GM21723 (cell line): Measurements from ENCODE around the gene KAZN.
"Not testable (repeated sequence)": the region's sequence is repeated elsewhere in the genome, so short reads cannot be mapped to it uniquely, and the experiment has no call there.

Experiments used
- ATAC-seq: cut with Tn5 transposase; IDR thresholded peaks from one replicate; pipeline ENCODE4 v1.9.1; 2021; ENCODE audit warnings: mild to moderate bottlenecking, moderate library complexity; ENCODE audit not compliant: unreplicated experiment

KAZN gene

DNA sequence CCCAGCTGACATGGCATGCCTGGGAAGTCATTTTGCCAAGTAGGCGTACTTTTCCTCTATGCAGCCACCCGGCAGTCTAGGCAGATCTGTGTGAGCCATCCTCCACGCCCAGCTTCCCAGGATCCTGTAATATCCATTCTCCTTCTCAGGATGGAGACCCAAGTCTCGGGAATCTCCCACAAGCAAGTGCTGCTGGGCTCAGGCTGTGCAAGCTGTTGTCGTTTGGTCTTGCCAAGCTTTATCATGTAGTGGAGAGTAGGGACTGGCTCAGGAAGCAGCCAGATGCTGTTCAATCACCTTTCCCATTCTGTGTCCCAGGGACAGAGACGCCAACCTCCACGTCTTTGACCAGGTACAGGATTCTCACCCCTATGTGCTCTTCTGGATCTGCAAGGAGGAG lies 363.9 kb downstream of the KAZN start:
- no peak for ATAC-seq

DNA sequence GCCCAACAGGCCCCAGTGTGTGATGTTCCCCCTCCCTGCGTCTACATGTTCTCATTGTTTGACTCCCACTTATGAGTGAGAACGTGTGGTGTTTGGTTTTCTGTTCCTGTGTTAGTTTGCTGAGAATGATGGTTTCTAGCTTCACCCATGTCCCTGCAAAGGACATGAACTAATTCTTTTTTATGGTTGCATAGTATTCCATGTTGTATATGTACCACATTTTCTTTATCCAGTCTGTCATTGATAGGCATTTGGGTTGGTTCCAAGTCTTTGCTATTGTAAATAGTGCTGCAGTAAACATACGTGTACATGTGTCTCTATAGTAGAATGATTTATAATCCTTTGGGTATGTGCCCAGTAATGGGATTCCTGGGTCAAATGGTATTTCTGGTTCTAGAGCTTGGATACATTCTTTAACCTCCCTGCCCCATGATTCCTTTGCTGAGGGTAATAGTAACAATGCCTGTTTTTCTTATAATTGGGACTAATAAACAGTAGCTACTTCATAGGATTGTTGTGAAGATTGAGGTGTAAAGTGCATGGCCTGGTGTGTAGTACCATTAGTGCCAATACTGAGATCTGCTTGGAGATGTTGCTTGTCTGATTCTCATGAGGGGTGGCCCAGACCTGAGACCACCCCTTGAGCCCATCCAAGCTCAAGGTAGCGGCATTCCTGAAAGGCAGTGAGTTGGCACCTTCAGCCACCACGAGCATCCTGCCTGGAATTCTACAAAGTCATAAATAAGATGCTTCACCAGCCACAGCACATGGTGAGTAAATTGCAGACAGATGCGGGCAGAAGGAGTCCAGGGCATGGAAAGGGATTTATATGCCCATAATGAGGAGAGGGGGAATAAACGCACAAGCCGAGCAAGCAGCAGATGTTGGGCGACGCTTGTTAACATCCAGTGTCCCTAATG lies 365.6 kb downstream of the KAZN start:
- not testable (repeated sequence) for ATAC-seq

DNA sequence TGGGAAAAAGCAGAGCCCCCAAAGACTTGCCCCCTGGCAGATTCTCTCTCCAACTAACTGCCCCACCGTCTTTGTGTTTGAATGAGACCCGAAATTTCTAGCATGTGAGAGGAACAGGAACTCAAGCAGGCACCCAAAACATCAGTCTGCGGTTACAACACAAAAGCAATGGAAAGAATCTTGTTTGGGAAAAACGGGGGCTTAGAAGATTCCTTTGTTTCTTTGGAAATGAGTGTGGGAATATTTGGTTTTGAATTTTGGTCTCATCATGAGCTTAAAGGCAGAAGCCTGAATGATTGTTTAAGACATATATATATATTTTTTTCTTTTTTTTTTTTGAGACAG lies 366.2 kb downstream of the KAZN start:
- no peak for ATAC-seq

DNA sequence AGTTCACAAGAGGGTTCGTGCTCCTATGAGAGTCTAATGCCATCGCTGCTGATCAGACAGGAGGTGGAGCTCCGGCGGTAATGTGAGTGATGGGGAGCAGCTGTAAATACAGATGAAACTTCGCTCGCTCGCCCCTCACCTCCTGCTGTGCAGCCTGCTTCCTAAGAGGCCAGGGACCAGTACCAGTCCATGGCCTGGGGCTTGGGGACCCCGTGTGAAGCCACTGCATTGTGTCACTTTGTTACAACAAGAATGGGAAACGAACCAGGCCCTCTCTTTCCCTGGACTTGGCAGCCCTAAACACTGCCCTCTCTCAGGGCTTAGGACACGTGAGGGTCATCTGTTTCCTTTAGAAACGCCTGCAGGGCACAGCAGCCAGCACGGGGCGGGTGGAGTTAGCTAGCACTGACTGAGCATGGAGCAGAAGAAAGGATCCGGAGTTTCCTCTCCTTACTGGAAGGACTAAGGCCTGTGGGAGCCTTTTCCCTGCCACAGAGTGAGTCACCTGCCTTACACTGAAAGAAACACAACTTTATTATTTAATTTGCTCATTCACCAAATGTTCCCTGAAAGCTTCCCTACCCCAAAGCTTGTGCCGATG lies 369.9 kb downstream of the KAZN start:
- no peak for ATAC-seq

DNA sequence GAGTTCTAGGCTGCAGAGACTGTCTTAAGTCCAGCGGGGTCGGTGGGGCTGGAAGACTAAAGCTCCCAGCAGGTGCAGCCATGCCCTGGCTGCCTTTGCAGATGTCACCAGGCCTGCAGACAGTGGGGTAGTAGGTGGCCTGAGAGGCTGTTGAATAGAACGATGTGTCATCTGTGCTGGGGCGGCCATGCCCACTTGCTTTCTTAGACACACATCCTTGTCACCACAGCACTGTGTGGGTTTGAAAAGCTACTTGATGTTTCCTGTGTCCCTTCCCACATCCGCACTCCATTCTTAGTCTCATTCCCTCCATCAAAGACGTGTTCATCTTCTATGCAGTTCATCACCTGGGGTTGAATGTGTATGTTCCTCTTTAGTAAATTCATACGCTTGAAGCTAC lies 370.5 kb downstream of the KAZN start:
- no peak for ATAC-seq

DNA sequence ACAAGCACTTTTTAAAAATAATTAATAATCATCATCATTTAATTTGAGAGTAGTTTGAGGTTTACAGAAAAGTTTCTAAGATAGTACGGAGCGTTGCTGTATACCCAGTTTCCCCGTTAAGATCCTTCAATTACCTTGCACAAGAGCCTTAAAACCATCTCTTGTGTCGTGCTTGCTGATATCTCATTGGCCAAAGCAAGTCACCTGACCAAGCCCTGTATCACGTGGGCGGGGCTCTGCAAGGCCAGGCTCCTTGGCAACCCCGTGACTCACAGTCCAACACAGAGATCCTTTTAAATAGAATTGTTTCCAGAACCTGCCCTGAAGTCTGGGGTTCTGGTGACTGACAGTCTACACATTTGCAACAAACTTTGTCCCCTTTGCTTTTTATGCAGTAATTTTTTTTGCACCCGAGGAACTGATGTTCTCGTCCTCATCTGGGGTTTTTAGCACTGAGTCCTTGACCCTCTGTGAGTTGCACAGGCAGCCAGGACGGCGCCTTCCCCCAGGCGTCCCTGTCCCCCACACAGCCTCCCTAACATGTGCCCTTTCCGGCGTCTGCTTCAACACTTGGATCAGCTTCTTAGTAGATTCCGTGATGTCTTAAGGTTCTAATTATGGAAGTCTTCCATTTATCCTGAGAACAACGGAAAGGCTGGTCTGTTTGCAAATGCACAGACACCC lies 371.8 kb downstream of the KAZN start:
- no peak for ATAC-seq

DNA sequence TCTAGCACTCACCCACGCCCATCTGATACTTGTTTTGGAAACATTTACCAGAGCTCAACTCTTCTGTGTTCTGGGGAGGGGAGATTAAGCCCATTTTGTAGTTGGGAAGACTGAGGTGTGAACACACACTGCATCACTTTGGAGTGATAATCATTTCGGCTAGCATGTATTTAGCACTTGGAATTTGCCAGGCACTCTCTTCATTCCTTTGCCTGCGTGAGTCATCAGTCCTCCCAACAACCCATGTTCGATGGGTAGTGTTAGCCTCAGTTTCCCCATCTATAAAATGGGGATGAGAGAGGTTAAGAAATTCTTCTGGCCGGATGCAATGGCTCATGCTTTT lies 372.3 kb downstream of the KAZN start:
- no peak for ATAC-seq

DNA sequence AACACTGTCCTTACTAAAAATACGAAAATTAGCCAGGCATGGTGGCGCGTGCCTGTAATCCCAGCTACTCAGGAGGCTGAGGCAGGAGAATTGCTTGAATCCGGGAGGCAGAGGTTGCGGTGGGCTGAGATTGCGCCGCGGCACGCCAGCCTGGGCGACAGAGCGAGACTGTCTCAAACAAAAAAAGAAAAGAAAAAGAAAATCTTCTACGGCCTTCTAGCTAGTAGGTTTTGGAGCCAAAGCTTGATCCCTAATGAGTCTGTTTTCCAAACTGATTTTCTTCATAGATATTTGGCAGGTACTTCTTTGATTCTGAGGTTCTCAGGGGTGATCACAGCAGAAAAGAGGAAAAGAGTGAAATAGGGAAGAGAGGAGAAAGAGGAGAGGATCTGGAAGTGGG lies 372.7 kb downstream of the KAZN start:
- ATAC-seq = no peak

DNA sequence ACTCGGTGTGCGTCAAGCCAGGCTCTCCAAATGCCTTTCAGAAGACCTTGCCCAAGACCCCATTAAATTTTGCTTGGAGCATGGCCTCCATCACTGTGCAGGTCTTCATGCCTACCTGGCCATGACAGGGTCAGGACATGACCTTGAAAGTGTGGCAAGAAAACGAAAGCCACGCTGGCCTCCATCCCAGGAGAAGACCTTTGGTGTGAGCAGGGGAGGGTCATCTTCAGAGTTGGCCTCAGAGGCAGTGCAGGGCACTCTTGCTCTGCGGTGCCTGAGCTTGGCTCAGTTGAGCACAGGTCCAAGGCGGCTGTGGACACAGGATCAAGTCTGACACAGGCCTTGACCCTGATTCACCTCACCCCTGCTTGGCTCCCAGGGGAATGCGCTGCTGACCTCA lies 373.6 kb downstream of the KAZN start:
- ATAC-seq = no peak

DNA sequence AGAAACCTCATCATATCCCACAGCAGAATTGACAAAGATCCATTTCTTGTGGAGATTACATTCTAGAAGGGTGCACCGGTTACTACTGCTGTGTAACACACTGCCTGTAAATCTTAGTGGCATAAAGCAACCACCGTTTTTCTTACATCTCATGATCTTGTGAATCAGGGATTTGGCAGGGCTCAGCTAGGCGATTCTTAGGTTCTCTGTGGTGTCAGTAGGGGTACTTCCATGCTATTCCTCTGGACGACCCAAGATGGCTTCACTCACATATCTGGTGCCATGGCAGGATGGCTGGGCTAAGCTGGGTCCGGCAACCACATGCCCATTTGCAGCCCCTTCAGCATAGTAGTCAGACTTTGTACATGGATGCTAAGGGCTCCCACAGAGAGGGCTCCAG lies 375.3 kb downstream of the KAZN start:
- ATAC-seq = no peak

DNA sequence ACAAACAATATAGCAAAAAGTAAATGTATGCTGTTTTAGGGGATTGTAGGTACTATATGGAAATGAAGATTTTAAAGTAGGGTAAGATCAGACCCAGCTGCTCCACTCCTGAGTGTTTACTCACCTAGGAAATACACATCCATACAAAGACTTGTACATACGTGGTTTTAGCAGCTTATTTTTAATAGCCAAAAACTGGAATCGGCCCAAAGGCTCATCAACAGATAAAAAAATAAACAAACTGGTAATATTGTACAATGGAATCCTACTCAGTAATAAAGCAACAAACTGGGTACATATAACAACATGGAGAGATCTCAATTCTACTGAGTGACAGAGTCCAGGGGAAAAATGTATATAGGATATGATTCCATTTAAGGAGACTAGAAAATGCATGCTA lies 375.9 kb downstream of the KAZN start:
- ATAC-seq = no peak

DNA sequence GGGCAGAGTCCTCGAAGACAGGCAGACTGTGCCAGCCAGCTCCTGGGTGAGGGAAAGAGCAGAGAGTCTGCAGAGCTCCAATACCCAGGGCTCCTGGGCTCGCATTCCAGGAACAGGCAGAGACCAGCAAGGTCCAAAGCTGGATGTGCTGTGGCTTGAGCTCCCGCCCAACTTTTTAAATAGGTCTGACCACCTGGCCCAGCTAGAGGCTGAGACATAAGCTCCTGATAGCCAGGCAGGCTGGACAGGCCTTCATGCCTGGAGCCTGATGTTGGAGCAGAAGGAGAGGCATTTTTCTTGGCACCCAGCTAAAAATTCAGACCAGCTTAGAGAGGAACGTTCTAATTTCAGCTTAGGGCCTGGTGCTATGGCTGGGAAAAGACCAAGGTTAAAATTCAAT lies 376.6 kb downstream of the KAZN start:
- no peak for ATAC-seq

DNA sequence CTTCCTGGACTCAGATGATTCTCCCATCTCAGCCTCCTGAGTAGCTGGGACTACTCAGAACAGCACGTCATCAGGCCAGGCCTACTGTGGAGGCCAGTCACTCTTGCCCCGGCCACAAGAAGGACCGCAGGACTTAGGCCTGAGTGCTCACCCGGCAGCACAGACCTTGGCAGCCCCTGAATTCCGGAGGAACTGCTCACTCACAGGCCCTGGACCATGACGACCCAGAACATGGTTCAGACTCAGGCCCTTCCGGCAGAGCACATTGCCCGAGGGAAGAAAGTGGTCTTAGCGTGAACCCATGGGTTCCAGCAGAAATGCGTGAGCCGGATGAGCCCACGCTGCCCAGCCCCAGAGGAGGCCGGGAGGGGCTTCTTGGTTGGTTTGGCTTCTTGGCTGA lies 377.8 kb downstream of the KAZN start:
- no peak for ATAC-seq

DNA sequence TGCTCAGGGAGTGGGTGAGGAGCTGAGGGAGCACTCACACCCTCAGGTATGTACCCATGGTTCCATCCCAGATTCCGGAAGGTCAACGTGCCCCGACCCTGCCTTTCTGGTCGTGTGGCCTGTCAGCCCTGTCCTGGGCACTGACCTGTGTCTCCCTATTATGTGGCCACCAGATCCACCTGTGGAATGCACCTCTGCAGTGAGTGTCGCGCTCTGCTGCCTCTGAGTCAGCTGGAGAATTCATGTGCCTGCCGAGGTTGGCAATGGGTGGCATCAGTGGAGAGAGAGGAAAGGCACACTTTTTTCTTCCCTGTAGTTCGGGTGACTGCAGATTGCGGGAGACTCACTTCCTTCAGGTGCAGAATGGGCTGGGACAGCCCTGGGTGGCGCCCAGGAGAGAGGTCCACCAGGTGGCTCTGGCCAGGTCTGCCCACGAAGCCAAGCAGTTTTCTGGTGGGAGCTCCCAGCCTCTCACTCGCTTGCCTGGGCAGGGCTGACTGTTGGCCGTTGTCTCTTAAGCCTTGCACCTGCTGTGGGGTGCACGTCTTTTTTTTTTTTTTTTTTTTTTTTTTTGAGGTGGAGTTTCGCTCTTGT lies 378.9 kb downstream of the KAZN start:
- no peak for ATAC-seq

DNA sequence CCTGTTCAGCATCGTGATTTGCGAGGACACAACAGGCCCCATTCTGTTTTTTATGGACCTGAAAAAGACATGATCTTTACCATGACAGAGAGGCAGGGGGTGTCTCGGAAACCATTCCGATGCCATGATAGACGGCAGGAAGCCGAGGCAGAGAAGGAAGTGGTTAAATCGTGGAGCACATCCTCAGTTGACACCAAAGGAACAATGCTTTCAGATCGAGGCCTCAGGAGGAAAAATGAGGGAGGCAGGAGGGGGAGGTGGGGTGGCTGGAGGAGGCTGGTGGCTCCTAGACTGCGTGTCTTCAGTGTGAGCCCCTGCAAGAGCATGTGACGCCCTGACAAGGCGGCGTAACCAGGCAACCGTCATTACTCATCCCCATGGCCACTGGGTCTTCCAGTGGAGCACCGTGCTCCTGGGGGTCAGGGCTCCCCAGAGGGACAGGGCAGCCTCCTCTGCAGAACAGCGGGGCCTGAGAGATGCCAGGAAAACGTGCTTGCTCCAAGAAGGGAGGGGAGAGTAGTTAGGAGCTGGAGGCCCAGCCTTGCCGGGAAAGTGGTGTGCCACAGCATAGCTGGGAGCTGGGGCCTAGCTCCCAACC lies 382.2 kb downstream of the KAZN start:
- no peak for ATAC-seq

DNA sequence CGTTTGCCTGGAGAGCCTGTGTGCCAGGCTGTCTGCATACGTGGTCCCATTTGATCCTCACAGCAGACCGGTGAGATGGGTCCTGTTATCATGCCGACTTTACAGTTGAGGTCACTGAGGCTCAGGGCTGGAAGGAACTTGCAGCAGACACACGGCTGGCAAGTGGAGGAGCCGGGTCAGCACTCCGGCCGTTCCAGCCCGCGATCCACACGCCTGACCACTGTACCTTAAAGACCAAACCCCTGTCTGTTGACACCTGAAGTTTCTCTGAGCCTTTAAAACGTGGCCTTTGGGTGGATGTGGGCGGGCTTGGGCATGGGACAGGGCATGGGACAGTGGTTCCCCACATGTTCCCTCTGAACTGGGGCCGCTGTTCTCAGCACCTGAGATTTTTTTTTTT lies 383.5 kb downstream of the KAZN start:
- no peak for ATAC-seq

DNA sequence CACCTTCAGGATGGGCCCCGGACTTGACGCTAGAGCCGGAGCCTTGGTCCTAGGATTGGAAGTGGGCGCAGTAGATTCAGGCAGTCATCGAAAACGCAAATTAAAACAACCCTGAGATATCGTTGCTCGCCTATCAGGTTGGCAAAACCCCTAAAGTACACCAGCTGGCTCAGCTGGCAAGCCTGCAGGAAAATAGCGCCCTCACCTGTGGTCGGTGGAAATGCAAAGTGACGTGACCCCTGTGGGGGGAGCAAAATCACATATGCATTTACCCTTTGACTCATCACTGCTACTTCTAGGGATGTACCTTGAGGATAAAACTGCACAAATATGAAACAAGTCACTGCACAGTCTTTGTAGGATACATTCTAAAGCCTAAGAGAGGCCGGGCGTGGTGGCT lies 384.8 kb downstream of the KAZN start:
- no peak for ATAC-seq

DNA sequence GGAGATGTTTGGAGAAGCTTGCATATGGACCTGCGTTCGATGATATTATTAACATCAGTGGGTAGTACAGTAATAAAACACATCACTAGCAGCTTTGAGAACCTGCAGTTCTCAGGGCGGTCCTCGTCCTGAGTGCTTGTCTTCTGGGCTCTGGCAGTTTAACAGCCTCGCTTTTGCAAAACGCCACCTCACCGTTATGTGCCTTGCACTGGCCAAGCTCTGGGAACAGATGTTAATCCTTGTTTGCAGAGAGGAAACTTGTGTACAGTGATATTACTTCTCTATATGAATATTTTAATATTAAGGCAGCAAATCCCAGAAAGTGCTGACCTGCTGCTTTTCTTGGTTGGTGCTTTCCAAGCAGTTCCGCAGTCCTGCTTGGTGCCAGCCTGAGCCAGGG lies 387.7 kb downstream of the KAZN start:
- no peak for ATAC-seq

DNA sequence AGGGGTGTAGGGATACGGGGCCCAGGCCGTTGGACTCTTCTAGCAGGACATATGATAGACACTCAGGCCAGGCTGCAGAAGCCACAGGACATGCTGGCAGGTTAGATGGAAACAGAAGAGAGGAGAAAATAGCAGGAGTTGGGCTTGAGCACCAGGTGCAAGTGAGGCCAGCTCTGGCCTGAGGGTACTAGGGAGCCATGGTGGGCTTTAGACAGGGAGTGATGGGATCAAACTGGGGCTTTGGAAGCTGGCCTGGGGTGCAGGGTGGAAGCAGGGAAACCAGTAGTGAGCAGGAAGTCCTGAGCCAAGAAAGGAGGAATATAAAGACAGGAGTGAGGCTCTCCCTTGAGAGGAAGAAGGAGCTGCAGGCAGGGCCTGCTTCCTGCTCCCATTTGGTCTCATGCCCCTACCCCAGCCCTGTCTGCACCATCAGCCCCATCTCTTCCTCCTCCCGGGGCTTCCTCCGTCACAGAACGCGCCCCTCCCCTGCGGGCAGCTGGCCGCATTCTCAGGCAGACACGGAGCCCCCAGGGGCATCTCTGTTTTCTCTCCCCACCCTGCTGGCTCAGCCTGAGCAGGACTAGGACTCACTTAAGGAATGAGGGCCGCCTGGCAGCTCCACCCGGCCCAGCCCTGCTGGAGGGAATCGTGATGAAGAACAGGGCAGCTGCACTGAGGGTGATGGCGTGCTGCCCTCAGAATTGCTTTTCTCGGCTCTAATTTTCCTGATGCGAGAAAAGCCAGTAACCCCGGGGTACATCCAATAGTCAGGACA lies 389.5 kb downstream of the KAZN start:
- no peak for ATAC-seq

DNA sequence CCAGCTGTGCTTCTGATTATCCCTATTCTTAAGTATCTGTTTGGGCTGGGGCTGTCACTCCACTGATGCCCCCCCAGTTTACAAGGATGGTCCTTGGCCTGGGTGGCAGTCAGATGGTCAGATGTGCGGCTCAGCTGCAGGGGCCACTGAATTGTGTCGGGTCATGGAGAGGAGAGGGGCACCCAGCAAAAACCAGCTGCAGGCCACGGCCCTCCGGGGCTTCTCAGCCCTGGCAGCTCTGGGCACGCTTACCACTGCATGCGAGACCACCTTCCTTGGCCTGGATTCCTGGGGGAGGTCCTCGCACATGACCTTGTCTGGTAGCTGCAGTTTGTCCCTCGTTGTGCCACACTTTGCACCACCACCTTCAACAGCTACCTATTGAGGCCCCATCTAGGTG lies 390.2 kb downstream of the KAZN start:
- ATAC-seq = no peak
